HG03196 (cell line): ENCODE measurements around the gene HOXA1.
A peak's percentile ranks its signal among the peaks of the same experiment; 100 is the strongest.

Experiments
- ATAC-seq: cut with Tn5 transposase; IDR thresholded peaks from one replicate; pipeline ENCODE4 v1.9.1; 2021; ENCODE audit not compliant: unreplicated experiment

The HOXA1 gene

DNA sequence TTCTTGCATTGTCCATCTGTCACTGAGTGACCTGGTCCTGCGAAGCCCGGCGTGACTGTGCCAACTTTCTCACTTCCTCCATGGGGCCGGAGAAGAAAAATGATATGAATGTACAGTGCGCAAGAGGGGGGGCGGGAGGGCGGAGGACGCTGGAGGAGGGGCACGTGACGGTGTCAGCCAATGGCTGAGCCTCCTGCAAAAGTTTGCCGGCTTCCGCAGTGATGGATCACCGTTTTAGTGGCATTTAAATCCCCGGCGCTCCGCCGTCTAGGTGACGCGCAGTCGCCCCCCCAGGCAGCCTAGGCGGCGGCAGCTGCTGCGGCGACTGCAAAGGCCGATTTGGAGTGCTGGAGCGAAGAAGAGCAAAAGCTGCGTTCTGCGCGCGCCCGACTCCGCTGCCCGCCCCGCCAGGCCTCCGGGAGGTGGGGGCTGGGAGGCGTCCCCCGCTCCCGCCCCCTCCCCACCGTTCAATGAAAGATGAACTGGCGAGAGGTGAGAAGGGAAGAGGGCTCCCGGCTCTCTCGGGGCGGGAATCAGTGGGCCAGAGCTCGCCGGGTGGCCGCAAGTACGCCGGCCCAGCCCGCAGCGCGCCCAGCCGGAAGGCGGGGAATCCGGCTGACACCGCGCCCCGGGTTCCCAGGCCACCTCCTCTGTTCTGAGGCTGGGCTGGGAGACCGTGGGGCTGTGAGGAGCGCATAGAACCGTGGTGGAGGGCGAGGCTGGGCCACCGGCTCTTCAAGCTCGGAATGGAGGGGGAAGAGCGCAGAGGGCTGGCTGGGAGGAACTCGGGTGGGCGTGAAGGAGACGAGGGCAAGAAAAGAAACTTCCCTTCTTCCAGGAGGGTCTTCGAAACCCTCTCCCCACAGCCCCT is at the start of gene HOXA1:
TSS of gene HOXA1 (minus strand) at position 104 of the 871 bp plus-strand sequence. CDS start at position 16, 88 bp downstream.
- peak; percentile 86 for ATAC-seq

DNA sequence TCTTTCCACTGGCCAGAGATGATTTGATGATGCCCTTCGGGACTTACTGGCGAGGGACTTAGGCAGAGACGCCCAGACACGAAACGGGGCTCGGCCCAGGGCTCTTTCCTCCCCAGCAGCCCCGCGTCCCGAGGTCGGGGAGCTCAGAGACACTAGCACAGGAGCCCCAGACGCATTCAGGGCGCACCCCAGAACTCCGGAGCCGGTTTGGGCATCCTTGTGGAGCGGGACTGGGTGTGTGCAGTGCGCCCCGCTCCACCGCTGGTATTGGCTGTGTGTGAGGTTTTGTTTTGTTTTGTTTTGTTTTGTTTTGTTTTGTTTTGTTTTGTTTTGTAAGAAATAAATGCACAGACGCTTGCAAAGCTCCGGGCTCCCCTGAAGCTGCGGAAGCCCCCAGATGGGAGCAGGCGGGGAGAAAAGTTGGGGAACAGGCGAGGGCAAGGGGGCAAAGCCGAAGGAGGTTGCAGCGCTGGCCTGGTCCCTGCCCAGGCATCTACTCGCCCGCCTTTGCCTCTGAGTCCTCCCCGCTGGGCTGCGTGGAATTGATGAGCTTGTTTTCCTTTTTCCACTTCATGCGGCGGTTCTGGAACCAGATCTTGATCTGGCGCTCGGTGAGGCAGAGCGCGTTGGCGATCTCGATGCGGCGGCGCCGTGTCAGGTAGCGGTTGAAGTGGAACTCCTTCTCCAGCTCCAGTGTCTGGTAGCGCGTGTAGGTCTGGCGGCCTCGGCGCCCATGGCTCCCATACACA is 49.5 kb upstream of the HOXA1 start:
- ATAC-seq: no peak

DNA sequence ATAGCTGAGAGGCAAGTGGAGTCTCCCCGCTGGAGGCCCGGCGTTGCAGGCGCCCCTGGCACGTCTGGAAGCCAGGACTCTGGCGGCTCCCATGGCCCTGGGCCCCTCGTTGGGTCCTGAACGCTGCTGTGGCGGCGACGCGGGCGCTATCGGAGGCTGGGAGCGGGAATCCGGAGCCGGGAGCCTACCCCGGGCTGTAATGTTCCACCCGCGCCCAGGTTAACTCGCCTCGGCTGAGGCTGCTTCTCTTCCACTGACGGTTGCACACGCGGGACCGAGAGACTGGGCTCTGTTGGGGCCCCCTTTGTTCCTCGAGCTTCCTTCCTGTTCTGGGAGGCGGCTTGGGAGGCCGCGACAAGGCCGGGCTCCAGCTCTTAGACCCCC is 49.0 kb upstream of the HOXA1 start:
- ATAC-seq: no peak

DNA sequence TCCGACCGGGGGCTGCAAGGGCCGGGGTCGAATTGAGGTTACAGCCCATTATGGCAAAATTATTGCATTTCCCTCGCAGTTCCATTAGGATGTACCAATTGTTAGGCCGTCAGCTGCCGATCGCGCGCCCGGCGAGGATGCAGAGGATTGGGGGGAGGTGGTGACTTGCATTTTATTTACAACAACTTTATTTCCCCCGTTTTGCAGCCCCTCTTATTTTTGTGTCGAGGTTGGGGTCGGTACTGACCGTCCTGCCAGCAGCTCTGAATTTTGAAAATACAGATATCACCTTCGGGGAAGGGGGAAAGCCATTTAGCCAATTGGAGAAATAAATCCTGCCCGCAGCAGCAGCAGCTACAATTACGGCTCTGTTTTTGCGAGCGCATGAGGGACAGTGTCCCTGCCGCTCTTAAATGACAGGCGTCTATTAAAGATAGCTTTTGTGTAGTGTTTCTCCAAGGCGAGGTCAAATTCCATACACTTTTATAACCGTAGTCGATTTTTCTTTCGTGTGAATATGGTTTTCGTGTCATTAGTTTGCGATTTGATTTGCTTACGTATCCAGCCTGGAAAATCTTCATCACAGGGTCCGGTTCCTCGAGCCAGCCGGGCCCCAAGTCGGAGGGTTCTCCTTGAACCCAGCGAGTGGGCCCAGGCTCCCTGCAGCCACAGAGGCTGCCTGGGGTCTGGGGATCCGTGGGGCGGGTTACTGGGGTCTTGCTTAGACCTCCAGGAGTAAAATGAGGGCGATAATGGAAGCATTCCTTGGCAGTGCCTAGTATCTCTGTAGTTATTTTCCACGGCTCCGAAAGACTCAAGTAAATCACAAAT is 48.4 kb upstream of the HOXA1 start:
- ATAC-seq: no peak

DNA sequence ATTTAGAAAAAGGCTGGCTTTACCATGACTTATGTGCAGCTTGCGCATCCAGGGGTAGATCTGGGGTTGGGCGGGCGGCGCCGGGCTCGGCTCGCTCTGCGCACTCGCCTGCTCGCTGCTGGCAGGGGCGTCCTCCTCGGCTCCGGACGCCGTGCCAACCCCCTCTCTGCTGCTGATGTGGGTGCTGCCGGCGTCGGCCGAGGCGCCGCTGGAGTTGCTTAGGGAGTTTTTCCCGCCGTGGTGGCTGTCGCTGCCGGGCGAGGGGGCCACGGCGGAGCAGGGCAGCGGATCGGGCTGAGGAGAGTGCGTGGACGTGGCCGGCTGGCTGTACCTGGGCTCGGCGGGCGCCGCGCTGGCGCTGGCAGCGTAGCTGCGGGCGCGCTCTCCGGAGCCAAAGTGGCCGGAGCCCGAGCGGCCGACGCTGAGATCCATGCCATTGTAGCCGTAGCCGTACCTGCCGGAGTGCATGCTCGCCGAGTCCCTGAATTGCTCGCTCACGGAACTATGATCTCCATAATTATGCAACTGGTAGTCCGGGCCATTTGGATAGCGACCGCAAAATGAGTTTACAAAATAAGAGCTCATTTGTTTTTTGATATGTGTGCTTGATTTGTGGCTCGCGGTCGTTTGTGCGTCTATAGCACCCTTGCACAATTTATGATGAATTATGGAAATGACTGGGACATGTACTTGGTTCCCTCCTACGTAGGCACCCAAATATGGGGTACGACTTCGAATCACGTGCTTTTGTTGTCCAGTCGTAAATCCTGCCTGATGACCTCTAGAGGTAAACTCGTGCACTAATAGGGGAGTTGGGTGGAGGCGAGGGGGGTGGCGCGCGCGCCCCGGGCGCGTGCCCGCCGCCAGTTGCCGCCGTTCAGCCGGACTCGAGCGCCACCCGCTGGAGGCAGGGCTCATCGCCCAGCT is 47.5 kb upstream of the HOXA1 start, which contains the start of gene HOXA5:
TSS of gene HOXA5 (minus strand) at position 659 of the 927 bp plus-strand sequence. CDS start at position 585, 74 bp downstream.
- ATAC-seq: no peak

DNA sequence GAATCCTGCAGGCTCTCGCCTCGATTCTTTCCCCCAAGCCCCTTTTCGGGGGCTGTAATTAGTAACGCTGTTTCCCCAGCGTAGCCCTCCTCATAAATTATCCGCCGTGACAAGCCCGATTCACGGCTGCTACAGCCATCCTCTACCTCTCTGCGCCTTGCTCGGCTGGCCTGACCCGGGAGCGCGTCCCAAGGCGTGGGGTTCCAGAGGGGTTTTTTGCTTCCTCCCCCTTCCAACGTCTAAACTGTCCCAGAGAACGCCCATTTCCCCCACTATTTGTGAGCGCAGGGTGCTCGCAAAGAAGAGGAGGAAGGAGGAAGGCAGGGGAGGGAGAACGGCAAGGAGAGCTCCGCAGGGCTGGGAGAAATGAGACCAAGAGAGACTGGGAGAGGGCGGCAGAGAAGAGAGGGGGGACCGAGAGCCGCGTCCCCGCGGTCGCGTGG is 46.8 kb upstream of the HOXA1 start:
- no peak for ATAC-seq

DNA sequence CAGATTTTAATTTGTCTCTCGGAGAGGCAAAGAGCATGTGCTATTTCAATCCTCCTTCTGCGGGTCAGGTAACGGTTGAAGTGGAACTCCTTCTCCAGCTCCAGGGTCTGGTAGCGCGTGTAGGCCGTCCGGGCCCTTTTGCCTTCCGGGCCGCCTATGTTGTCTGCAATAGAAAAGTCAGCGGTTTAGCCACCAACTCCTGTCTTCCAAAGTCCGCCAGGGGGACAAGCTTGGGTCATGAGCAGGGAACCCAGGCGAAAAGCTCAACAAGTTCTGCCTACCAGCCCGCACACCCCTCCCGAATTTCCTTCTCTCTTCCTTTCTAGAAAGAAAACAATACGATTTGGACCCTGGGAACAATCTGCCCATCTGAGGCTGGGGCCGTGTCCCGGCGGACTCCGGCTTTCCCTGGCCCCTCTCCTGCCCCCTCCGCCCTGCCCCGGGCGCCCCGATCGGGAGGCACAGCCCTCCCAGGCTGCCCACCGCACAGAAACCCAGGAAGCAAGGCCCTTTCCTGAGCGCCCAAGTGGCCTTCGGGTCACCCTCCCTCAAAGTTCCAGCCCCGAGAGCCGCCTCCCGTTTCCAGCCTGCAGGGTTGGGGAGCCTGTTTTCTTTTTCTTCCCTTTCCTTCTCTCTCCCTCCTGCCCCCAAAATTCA is 46.3 kb upstream of the HOXA1 start:
- no peak for ATAC-seq

DNA sequence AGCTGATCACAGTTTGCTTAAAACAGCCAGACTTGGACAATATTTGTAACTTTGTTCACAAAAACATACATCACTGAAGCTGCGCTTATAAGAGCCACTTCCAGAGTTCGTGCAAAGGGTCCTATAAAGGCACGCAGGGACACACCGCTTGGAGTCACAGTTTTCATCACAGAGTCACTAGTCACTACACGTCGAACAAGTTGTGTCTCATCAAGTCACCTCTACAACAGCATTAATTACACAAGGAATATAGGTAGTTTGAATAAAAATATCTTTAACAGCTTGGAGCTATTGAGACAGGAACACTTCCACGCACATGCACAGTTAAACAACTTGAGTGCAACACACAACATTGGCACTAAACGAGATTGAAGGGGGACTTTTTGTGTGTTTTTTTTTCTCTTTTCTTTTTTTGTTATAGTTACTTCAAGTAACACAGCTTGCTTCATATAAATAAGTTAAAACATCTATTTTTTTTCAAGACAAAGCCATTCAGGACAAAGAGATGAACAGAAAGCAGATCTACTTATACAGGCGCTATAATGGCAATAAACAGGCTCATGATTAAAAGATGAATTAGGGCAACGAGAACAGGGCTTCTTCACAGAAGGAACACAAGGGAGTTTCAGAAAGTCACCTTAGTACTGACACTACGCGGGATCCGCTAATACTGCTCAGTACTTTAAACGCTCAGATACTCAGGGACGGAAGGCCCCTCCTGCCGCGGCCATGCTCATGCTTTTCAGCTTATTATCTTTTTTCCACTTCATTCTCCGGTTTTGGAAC is 45.5 kb upstream of the HOXA1 start:
- no peak for ATAC-seq

DNA sequence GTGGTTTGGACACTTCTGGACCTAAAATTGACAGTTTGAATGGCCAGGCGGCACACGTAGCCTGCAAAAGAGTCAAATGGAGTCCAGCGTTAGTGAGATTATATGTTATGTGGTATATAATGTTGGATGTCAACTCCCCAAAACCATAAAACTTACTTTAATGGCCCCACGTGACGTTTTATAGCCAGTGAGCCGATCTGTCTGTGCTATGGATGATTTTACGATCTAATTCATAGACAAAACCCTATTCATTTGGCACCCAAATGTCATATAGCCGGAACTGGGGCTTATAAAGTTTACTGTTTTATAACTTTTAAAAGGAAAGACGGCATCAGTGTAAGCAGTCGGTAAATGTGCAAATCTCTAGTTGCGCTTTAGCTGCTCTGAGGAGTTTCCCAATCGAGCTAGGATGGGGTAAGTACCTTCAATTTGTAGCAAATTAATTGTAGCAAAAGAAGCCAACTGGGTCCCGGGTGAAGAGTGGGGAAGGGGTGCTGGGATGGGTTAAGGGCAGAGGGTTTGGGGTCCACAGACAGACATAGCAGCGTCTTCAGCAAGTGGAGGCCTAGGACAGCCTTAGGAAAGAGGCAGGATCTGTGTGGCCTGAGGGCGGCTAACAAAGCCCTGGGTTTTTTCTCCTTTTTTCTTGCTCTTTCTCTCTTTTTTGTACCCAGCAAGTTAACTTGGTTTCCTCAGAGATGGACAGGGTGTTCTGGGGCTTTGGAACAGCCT is 44.5 kb upstream of the HOXA1 start:
- no peak for ATAC-seq

DNA sequence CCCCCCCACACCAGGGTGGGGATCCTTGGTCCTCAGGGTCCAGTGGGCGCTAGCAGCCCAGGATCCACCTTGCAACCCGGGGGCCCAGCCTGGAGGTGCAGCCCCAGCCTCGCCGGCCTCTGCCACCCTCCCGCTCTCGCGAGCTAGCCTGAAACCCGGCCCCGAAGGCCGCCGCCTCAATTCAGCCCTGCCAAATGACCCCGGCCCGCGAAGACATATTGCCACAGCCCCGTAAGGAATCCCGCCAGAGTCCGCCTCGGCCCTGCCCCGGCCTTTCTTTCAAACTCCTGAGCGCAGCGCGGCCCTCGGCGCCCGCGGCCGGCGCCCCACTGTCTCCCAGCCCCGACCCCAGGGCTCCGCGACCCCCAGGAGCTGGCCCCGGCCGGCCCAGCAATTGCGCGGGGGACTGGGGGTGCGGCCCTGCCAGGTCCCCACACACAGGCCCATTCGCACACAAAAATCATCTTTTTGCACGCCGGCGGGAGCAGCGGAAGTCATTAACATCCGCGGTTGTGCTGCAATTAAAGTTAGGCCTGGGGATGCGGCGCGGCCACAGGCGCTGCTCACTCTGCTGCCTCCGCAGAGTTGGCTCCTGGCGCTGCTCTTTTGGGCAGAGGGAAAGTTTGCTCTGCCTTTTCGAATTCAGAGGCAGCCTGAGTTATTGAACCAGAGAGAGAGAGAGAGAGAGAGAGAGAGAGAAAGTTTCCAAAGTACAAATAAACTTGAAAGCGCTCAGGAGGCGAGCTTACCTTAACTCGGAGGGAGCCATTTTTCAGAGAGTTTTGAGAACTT is 43.7 kb upstream of the HOXA1 start:
- ATAC-seq: no peak

DNA sequence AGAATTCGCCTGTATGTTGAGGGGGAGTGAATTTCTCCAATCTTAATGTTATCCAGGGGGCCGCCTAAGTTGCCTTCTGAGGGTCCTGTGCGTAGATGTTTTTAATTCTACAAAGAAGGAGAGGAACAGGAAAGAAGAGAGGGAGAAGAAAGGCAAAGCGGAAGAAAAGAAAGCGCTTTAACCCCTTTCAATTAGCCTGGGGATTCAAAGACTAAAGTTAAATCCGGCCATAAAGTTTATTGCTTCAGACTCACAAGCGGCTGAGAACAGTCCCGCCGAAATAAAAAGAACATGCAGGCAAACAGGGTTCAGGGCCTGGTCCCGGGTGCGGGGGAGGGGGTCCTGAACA is 43.2 kb upstream of the HOXA1 start:
- ATAC-seq: no peak

DNA sequence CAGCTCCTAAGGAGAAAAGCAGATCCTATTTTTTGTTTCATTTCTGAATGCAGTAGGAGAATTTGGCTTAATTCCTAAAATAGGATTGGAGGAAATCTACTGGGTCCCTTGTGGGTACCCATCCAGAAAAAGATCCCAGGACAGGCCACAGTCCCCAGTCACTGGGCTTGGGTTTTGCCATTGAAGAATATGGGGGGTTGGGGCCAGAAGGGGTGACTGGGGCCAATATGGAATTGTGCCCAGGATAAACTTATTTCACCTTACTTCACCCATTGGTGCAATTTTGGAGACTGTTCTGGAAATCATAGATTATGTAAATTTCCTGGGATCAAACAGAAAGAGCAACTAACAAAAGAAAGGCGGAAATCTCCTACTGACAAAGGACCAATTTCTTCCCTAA is 42.7 kb upstream of the HOXA1 start:
- no peak for ATAC-seq

DNA sequence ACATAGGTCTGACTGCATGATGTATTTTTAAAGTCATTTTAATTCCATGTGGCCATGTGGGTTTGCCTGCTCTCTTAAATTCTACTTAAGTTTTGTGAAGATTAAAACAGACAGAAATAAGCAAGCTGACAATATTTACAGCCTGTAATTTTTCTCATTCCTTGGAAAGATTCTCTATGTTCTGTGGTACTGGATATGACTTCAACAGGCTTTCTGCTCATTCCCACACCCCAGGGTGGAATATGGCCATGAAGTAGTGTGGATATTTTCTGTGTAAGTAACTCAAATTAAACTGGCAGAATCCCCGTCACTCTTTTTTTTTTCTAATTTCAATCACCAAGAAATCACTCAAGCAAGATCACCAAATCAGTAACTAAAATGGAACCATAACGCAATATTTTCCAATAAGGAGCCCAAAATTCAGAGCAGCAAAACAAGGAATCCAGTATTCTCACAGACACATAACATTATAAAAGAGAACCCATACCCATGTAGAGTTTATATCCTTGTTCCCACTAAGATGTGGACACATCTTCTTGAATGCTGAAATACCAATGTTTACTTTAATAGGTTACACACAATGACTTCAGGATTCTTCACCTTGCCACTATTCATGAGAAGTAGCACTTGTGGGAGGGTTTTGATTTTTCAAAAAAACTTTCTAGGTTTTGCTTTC is 42.0 kb upstream of the HOXA1 start:
- no peak for ATAC-seq

DNA sequence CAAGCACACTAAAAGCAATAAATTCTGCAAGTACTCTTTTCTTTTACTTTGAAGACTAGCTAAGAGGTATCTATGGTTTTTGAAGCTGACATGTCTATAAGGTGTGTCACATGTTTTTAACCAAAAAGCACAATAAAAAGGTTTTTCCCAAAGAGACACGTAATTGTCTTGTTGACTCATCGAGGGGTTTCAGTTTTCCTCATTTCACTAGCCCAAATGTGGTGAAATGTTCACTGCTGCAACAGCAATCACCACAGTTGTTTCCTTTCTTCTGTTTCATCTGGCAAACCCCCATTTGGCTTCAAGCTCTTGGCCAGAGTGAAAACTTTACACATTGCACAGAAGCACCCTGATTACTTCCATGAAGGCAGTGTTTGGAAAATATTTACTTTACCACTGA is 38.6 kb upstream of the HOXA1 start:
- ATAC-seq: no peak

DNA sequence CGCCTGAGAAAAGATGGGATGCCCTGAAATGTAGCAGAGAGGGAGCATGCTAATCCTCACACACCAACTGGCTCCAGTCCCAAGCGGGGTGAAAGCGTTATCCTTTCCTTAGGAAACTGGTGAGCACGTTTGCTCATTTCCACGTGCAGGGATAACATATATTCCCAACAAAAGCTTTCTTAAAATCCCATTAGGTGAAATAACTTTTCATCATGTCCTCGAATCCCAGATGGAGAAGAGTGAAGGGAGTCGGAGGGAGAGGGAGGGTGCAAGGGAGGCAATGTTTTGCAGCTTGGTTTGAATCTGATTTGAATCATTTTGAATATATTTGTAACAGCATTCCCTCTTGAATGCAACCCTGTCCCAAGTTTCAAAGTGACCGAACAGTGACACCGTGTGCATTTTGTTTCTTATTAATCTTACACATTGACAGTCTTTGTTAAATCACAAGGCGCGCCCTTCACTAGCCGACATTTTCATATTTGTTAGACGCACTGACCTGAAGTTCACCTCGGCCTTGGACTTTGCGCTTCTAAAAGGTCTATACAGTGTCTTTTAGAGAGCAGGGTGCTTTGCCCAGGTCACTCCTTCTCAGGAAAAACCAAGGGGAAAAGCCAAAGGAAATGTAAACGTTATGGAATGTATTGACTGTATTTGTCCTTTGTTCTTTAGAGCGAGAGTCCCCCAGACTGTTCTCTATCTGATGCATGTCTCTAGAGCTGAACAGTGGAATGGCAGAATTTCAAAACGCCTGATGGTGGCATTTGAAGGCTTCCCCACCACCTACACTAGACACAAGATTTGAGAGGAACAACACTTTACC is 37.8 kb upstream of the HOXA1 start:
- no peak for ATAC-seq

DNA sequence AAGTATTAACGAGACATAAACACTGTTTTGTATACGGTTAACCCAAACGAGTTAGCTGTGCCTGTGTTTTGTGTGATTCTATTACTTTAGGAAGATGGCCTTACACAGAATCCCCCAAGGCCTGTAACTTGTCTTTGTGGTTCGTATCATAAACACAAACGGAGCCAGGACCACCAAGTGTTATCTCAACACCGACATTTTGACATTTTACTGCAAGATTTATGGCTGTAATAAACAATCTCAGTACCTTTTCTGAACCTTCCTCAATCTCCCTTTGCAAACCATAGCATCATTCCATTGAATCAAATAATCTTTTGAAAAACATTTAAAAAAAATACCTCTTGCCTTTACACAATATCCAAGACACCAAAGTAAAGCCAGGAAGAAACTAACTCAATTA is 37.2 kb upstream of the HOXA1 start:
- no peak for ATAC-seq
